Measurements from ENCODE around the gene RNF220. TPM values are rescaled to one million over a fixed set of nuclear protein-coding genes. Genes with fewer than 3 reads are reported as not detected.

The RNF220 gene
- total RNA-seq, 4 donors from 2014 or later, result 22.0 to 94.3 (median 49.4) TPM

DNA sequence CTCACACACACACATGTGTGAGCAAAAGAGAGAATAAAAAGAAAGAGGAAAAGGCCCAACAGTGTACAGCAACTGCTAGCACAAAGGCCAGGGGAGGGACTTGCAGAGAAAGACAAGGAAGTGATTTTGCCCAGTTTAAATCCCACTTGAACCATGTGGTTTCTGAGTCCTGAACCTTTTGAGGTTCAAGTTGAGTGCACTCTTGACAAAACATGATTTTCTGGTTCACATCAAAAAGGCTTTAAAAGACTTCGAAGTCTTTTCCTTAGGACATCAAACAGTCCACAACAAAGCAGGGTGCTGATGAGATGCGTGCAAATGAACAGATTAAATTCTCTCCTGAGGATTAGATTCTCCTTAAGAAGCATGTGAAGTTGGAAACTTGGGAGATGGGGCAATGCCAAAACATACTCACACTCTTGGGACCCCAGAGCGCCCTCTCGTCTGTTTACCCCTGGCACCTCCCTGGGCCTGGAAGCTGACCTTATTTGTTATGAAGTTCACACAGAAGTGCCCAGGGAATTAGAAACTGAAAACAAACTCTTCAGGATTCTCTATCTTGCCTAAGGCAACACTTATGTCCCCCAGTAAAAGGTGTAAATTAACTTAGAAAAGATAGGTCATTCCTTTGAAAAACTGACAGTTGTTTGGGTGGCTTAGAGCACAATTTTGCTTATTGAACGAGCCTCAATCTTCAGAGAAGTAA is 31.5 kb downstream of the RNF220 start:
- Histone ChIP-seq H3K36me3 (no peaks in the 10 kb centered on the region), H3K27me3 (no peaks in the 10 kb centered on the region), H3K4me3 (no peak overlapping the region), H3K27ac (no peak overlapping the region), H3K9me3 (no peaks in the 10 kb centered on the region), H3K4me1 (no peaks in the 10 kb centered on the region)
- TF ChIP-seq, protein P1, sequence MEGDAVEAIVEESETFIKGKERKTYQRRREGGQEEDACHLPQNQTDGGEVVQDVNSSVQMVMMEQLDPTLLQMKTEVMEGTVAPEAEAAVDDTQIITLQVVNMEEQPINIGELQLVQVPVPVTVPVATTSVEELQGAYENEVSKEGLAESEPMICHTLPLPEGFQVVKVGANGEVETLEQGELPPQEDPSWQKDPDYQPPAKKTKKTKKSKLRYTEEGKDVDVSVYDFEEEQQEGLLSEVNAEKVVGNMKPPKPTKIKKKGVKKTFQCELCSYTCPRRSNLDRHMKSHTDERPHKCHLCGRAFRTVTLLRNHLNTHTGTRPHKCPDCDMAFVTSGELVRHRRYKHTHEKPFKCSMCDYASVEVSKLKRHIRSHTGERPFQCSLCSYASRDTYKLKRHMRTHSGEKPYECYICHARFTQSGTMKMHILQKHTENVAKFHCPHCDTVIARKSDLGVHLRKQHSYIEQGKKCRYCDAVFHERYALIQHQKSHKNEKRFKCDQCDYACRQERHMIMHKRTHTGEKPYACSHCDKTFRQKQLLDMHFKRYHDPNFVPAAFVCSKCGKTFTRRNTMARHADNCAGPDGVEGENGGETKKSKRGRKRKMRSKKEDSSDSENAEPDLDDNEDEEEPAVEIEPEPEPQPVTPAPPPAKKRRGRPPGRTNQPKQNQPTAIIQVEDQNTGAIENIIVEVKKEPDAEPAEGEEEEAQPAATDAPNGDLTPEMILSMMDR (IDR thresholded peaks at IDR 0.05), result no peak
- TF ChIP-seq POLR2A (IDR thresholded peaks at IDR 0.05), result no peak
- intact Hi-C loops (cut with DNase I; ENCODE audit: low total_unique reads), result no loop called here
- DNase-seq, result no peak

DNA sequence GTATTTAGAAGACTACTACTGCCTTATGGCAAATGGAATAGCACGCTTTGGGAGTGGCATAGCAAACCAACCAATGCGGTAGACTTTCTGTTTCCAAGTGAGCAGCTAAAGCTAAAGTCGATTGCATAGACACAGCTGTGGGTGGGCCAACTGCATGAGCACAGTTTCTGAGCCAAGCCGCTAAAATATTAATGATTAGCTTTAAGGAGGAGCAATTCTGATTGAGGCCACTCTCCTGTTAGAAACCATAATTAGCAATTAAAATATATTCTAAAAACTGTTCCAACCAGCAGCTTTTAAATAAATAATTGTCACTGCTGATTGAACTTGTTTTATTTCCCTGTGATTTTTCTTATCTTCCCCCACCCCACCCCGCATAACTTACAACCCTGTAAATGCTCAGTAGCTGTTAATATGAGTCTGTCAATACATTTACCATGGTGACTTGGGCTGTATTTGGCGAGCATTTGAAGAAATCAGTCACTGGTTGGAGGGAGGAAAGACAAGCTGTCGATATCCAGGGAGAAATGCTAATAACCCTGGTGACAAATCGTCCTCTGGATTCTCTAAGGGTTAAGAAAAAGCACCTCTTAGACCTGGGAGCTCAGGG is 32.2 kb downstream of the RNF220 start:
- no peak for DNase-seq
- TF ChIP-seq, protein P1 (IDR thresholded peaks at IDR 0.05), result no peak
- TF ChIP-seq POLR2A (IDR thresholded peaks at IDR 0.05), result no peak
- Histone ChIP-seq H3K27ac (no peak overlapping the region), H3K27me3 (no peaks in the 10 kb centered on the region), H3K4me1 (no peaks in the 10 kb centered on the region), H3K9me3 (no peaks in the 10 kb centered on the region), H3K36me3 (no peaks in the 10 kb centered on the region), H3K4me3 (no peak overlapping the region)
- intact Hi-C loops (cut with DNase I; ENCODE audit: low total_unique reads), result no loop called here

- intact Hi-C loops (cut with DNase I; ENCODE audit: low total_unique reads), result no loop called here
- no peak for TF ChIP-seq POLR2A (IDR thresholded peaks at IDR 0.05)
- TF ChIP-seq, protein P1 (IDR thresholded peaks at IDR 0.05), result no peak
- no peak for DNase-seq
Measured at GRCh38 chr1:44442791-44443190, 37.7 kb downstream of the RNF220 start.

DNA sequence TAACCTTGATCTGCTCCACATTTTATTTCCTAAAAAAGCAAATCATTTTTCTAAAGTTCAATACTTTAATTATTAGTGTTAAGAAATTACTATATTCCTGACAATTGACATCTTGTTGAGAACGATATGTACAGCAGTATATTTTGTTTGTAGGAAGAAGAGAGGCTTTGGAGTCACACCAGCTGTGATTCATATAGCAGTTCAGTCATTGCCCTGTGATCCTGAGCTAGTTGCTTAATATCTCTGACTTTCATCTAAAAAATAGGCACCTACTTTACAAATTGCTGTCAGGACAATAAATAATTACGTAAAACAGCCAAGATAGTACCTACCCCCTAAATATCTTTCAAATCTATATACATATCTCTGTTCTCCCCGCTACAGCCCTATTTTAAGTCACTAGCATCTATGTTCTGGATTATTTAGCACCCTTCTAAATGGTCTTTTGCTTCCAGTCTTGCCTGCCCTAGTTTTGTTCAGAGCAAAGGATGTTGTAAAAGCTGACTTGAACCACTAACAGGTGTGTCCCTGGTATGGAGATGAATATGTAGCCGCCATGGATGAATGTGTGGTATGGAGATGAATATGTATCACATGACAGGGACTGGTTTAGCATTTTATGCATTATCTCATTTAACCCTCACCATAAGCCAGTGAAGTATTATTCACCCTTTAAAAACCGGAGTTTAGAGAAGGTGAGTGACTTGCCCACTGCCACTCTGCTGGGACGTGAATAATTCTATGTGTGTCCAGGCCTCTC is 42.2 kb downstream of the RNF220 start:
- Histone ChIP-seq H3K27ac (no peak overlapping the region), H3K4me3 (no peak overlapping the region), H3K36me3 (no peaks in the 10 kb centered on the region), H3K9me3 (no peaks in the 10 kb centered on the region), H3K4me1 (no peaks in the 10 kb centered on the region), H3K27me3 (no peaks in the 10 kb centered on the region)
- intact Hi-C loops (cut with DNase I; ENCODE audit: low total_unique reads), result no loop called here
- no peak for DNase-seq
- TF ChIP-seq POLR2A (IDR thresholded peaks at IDR 0.05), result no peak
- TF ChIP-seq, protein P1 (IDR thresholded peaks at IDR 0.05), result no peak

More at GRCh38 chr1:44442791-44443190, 37.7 kb downstream of the RNF220 start:
- Histone ChIP-seq H3K4me3 (no peak overlapping the region), H3K36me3 (no peaks in the 10 kb centered on the region), H3K9me3 (no peaks in the 10 kb centered on the region), H3K27me3 (no peaks in the 10 kb centered on the region), H3K27ac (no peak overlapping the region), H3K4me1 (no peaks in the 10 kb centered on the region)

All from uterus (tissue), 4 donors.